HG03432 (cell line): Measurements from ENCODE around the gene CLOCK.

Experiments
- ATAC-seq: cut with Tn5 transposase; IDR thresholded peaks from one replicate; pipeline ENCODE4 v1.9.1; 2021; ENCODE audit warnings: mild to moderate bottlenecking, moderate library complexity; ENCODE audit not compliant: unreplicated experiment

Gene CLOCK

DNA sequence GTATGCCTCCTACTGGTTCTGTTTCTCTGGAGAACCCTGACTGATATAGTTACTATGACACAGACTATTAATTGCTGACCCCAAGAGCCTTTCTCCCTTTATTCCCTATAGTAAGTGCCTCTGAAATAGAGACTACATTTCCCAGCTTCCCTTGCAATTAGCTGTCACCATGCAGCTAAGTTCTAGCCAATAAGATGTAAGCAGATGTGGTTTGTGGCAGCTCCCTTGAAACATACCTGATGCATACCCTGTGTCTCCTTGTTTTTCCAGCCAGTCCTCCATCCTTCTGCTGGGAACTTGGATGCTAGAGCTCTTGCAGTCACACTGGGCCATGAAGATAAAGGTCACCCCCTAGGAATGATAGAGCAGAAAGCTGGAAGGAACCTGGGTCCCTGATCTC, 160.6 kb downstream of the CLOCK start:
- ATAC-seq: peak; percentile 90

DNA sequence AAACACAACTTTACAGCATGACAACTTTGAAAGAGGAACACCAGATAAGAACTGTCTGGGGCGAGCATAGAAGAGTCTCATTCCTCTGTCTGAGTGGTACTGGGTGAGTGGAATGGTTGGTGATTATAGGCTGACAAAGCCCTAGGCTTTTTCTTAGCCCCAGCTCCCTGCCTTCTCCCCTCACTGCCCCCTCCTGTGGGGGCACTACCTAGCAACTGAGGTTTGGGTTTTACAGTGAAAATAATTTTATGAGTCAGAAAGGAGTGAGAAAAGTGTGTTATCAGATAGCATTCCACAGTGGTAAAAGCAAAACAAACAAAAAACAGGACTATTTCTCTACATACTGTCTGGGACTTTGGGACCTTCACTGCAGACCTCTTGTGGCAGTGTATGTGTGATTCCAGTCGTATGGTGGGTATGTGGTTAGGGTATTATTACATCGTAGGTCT, 161.5 kb downstream of the CLOCK start:
- ATAC-seq: no peak

DNA sequence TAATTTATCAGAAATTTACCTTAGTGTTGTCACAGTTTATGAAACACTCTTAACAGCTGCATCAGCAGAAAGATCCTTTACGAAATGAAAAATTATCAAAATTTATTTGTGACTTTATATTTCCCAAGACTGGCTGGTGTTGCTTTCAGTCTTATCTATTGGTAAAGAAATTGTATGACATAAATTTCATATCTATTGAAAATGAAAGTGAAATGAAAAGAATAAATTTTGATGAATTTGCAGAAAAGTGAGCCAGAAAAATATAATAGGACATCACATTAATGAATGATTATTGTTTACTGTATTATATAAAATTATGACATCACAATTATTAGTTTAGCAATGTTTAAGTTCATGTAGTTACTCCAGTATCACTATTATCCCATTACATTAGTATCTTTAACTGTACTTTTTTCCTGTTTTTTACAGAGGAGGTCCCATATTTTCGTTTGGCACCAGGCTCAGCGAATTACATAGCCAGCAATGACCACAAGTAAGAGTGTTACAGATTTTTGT, 164.2 kb downstream of the CLOCK start:
- ATAC-seq: no peak

DNA sequence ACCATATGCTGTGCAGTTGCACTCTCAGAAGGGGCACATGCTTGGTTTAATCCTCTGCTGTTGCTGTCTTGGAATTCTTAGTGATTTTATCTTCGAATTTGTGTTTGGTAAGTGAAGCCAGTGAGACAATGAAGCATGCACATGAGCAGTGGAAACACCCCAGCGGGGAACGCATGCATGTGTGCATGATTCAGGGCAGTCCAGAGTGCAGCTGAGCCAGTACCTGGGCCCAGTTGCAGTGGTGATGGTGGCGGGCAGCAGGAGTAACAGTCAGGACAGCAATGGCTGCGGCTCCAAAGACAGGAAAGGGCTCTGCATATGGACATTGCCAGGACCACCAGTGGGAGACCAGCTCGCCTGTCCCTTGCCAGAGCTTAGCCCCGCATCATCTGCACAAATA, 165.2 kb downstream of the CLOCK start:
- ATAC-seq: no peak

DNA sequence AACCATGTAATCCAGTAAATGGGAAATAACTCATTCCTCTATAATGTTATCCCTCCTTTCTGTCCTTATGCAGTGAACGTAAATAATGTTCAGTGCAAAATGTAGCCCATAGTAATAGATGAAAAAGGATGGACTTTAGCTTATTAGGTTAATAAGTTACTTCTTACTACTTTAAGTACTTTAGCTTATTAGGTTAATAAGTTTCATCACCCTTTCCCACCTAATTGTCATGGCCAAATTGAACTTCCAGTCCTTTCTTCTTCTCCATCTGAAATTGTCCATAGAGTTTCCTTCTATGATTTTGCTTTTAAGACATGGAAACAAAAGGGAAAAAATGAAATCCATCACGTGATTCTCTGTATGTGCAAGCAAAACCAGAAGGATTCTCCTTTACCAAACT, 166.1 kb downstream of the CLOCK start:
- ATAC-seq: no peak

- no peak for ATAC-seq
These were observed 167.9 kb downstream of the CLOCK start for GRCh38 chr4:55378617-55379467.
